AG09309 (cell line): ENCODE data around the gene DNAH5.
A peak's percentile ranks its signal among the peaks of the same experiment; 100 is the strongest.

Source experiments
- DNase-seq: peaks from one replicate; pipeline ENCODE4 v3.0.0-alpha.2; 2010; ENCODE audit warnings: low read depth
- H3K4me3 ChIP-seq: 2 replicates; pipeline ENCODE4 v1.5.1; 2011; ENCODE audit warnings: mild to moderate bottlenecking, low read depth, low read length, moderate library complexity; ENCODE audit not compliant: control insufficient read depth
- CTCF ChIP-seq: IDR thresholded peaks from 2 replicates; pipeline ENCODE4 v1.5.1; 2011; ENCODE audit warnings: mild to moderate bottlenecking, low read depth, low read length, inconsistent platforms; ENCODE audit not compliant: insufficient read depth, control insufficient read depth; ENCODE audit errors: missing control alignments

Gene DNAH5

DNA sequence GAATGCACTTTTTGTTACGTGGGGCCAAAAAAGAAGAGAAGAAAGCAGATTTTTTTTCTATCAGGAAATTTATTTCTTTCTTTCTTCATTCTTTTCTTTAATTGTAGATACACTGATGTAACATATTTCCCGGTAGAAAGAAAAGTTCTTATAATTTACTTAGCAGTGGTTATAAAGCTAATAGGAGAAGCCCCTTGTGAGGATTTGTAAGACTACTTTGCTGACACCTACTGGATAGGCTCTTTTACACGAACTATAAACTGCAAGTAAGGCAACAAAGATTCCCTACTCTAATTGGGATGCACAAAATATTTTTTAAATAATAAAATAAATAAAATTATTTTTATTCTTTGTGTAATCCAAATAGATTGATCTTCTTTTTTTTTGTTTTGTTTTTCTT, 284.4 kb downstream of the DNAH5 start:
- DNase-seq = peak; percentile 17
- H3K4me3 ChIP-seq = no peak overlapping the region
- TF ChIP-seq CTCF = no peak

- no peak for DNase-seq
- H3K4me3 ChIP-seq = no peak overlapping the region
- TF ChIP-seq CTCF = no peak
Observed at GRCh38 chr5:13659391-13659790, 285.1 kb downstream of the DNAH5 start.

- no peak for TF ChIP-seq CTCF
- no peak for DNase-seq
- H3K4me3 ChIP-seq = no peak overlapping the region
Observed at GRCh38 chr5:13658761-13659160, 285.7 kb downstream of the DNAH5 start.

DNA sequence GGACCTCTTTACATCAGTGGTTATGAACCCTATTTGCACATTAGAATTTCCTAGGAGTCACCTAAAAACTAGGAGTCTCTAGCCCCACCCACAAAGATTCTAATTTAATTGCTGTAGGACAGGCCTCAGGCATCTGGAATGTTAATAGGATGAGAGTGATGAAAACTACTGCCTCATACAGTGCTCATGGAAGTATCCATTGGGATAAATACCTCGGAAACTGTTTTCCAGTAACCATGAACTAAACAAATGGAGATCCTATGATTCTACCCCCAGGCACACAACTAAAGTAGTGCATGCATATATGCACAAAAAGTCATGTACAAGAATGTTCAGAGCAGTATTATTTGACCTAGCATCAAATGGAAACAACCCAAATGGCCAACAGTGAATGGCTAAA, 286.3 kb downstream of the DNAH5 start:
- no peak overlapping the region for H3K4me3 ChIP-seq
- no peak for DNase-seq

DNA sequence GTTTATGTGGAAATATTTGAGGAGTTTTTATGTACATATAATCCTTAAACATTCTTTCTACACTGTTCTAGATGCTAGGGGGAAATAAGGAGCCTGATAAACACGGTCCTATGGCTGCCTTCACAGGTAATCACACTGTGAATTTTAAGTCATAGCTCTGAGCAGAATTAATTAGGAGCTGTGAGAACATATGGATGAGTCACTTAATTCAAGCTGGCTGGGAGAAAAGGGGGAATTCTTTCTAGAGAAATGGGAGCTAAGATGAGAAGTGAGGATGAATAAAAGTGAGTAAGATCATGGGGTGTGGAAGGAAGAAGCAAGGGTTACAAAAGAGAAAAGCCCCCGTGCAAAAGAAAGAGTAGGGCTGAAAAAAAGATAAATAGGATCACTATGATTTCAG, 290.8 kb downstream of the DNAH5 start:
- no peak for TF ChIP-seq CTCF
- no peak overlapping the region for H3K4me3 ChIP-seq
- DNase-seq = no peak

More for the DNA sequence above, 286.3 kb downstream of the DNAH5 start:
- TF ChIP-seq CTCF = no peak

DNA sequence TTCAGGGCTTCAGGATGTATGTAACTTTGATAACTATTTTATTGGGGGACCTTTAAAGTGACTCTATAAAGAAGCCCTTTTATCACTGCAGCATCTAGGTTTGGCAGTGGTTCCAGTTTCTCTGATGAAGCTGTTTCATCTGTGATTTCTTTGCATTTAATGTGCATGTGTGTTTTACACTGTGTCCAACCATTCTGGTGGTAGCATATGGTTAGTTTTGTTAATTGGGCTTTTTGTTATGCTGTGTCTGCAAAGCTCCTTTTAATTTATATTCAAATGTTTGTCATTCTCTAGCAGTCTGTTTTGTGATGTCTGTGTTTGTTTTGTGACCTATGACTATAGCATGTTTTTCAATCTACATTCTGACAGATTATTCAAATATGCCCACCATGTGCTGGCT, 294.8 kb downstream of the DNAH5 start:
- H3K4me3 ChIP-seq = no peak overlapping the region
- no peak for TF ChIP-seq CTCF
- no peak for DNase-seq

DNA sequence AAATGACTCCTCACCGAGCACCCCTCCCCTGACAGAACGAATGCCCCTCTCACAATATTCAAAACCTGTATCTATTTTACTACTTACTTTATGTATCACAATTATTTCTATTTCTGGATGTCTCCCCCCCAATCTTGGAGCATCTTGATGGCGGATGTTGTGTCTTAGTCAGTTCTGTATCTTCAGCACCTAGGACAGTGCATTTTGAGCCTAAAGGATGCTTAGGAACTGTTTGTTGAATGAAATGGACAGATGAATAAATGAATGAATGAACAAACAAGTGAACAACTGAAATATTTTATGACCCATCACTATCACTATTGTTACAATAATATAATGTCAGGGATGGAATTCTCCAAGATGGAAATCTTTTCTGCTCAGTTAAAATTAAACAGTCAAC, 295.7 kb downstream of the DNAH5 start:
- no peak overlapping the region for H3K4me3 ChIP-seq
- TF ChIP-seq CTCF = no peak
- no peak for DNase-seq
